ENCODE measurements around the gene RAB11FIP3.

RAB11FIP3 gene

GRCh38 chr16:519425-519824 lies 94.0 kb downstream of the RAB11FIP3 start:
- DNase-seq (ENCODE audit: low spot score): no peak

GRCh38 chr16:519841-520687 lies 94.6 kb downstream of the RAB11FIP3 start:
- DNase-seq (ENCODE audit: low spot score): no peak

GRCh38 chr16:520847-521246 lies 95.4 kb downstream of the RAB11FIP3 start:
- DNase-seq (ENCODE audit: low spot score): no peak

- DNase-seq (ENCODE audit: low spot score): no peak
Measured at GRCh38 chr16:521381-522210, 96.1 kb downstream of the RAB11FIP3 start.

- DNase-seq (ENCODE audit: low spot score): no peak
Measured at GRCh38 chr16:522320-523096, 97.1 kb downstream of the RAB11FIP3 start.

GRCh38 chr16:523097-523741 lies 97.8 kb downstream of the RAB11FIP3 start:
- no peak for DNase-seq (ENCODE audit: low spot score)

GRCh38 chr16:524274-525040 lies 99.0 kb downstream of the RAB11FIP3 start:
- no peak for DNase-seq (ENCODE audit: low spot score)

GRCh38 chr16:525123-525519 lies 99.7 kb downstream of the RAB11FIP3 start:
- DNase-seq (ENCODE audit: low spot score): no peak

- peak; percentile 73 for DNase-seq (ENCODE audit: low spot score)
Measured at GRCh38 chr16:525520-526180, 100.2 kb downstream of the RAB11FIP3 start.

GRCh38 chr16:526181-527014 lies 100.9 kb downstream of the RAB11FIP3 start:
- no peak for DNase-seq (ENCODE audit: low spot score)

GRCh38 chr16:527015-527903 lies 101.8 kb downstream of the RAB11FIP3 start, which contains the start of gene CAPN15:
Gene CAPN15, plus strand, starts transcription at chr16:527712. Its CDS starts 19,127 bp downstream, at chr16:546839.
- DNase-seq (ENCODE audit: low spot score): peak; percentile 79

- DNase-seq (ENCODE audit: low spot score): peak; percentile 32
Measured at GRCh38 chr16:528111-529011, 102.9 kb downstream of the RAB11FIP3 start.

- DNase-seq (ENCODE audit: low spot score): peak; percentile 28
Measured at GRCh38 chr16:529012-529575, 103.6 kb downstream of the RAB11FIP3 start.

- no peak for DNase-seq (ENCODE audit: low spot score)
Measured at GRCh38 chr16:530111-530817, 104.8 kb downstream of the RAB11FIP3 start.

- DNase-seq (ENCODE audit: low spot score): no peak
Measured at GRCh38 chr16:531494-532125, 106.2 kb downstream of the RAB11FIP3 start.

All from CD4-positive, alpha-beta T cell treated with Interleukin-15 for 4 hours (primary cell).